A673 (cell line): ENCODE data around the gene ATP6V1C2. TPM values are rescaled to one million over a fixed set of nuclear protein-coding genes. Genes with fewer than 3 reads are reported as not detected.

Experiments used
- BruUV-seq: library from RNA; stranded (reverse); fragments of 400-500 nt; replicated peaks from 2 replicates; lab custom pipeline; 2021; lab: Mats Ljungman, UMichigan
- CTCF ChIA-PET: fragments of 300-600 bp; sonication (Branson Sonifier 250); formaldehyde crosslinking; loops from one replicate; lab custom pipeline; 2022; ENCODE audit warnings: antibody characterized with exemption; lab: Charles Lee
- POLR2A ChIA-PET: fragments of 300-600 bp; sonication (Branson Sonifier 250); formaldehyde crosslinking; loops from one replicate; lab custom pipeline; 2022; ENCODE audit warnings: antibody characterized with exemption; ENCODE audit not compliant: low non-redundant PET; lab: Charles Lee
- DNase-seq: peaks from one replicate; pipeline ENCODE4 v3.0.0-alpha.2; 2015; ENCODE audit warnings: low spot score
- H3K27ac ChIP-seq: fragments of 200-600 bp; sonication (generic); 2 replicates; pipeline ENCODE4 v1.5.1; 2016; ENCODE audit warnings: mixed run types, low read depth, mild to moderate bottlenecking, mixed read lengths, antibody characterized with exemption, low read length; ENCODE audit not compliant: poor library complexity, severe bottlenecking
- H3K27me3 ChIP-seq: fragments of 200-600 bp; sonication (generic); replicated peaks from 2 replicates; pipeline ENCODE4 v1.6.1; 2017; ENCODE audit warnings: mixed run types, low read depth, mild to moderate bottlenecking, mixed read lengths, antibody characterized with exemption, low read length; ENCODE audit not compliant: insufficient read depth, poor library complexity
- H3K36me3 ChIP-seq: fragments of 200-600 bp; sonication (generic); 2 replicates; pipeline ENCODE4 v1.6.1; 2016; ENCODE audit warnings: mixed run types, mild to moderate bottlenecking, mixed read lengths, antibody characterized with exemption, low read length; ENCODE audit not compliant: insufficient read depth, poor library complexity, severe bottlenecking
- H3K4me1 ChIP-seq: fragments of 200-600 bp; sonication (generic); 2 replicates; pipeline ENCODE4 v1.6.1; 2017; ENCODE audit warnings: mixed run types, mild to moderate bottlenecking, mixed read lengths, antibody characterized with exemption, low read length; ENCODE audit not compliant: insufficient read depth, poor library complexity, severe bottlenecking
- H3K4me3 ChIP-seq: fragments of 200-600 bp; sonication (generic); 2 replicates; pipeline ENCODE4 v1.5.1; 2016; ENCODE audit warnings: low read depth, mixed run types, mild to moderate bottlenecking, mixed read lengths, low read length; ENCODE audit not compliant: poor library complexity, severe bottlenecking
- H3K9me3 ChIP-seq: fragments of 200-600 bp; sonication (generic); 2 replicates; pipeline ENCODE4 v1.6.1; 2016; ENCODE audit warnings: mixed run types, low read depth, mild to moderate bottlenecking, mixed read lengths, antibody characterized with exemption, low read length; ENCODE audit not compliant: poor library complexity, severe bottlenecking
- EZH2 ChIP-seq: fragments of 200-600 bp; sonication (generic); IDR thresholded peaks from 2 replicates; pipeline ENCODE4 v1.6.1; 2017; ENCODE audit warnings: borderline replicate concordance, low read depth, mild to moderate bottlenecking, mixed read lengths, antibody characterized with exemption, low read length; ENCODE audit not compliant: poor library complexity, severe bottlenecking
- intact Hi-C: fragments of 100-400 bp; cut with micrococcal nuclease; formaldehyde crosslinking; loops from one replicate; pipeline ENCODE4 v1.10.0; 2022; ENCODE audit not compliant: unreplicated experiment
- total RNA-seq: library from RNA; stranded (reverse); gene quantifications from 2 replicates; pipeline ENCODE4 v1.2.3, GENCODE V29; 2021
- TF ChIP-seq, protein P1 (sequence below): fragments of 300-800, 200-600 bp; sonication (generic); conservative IDR thresholded peaks from 2 replicates; pipeline ENCODE4 v1.5.1; 2017; ENCODE audit warnings: low read depth, mild to moderate bottlenecking, antibody characterized with exemption, low read length, moderate library complexity, mixed read lengths

Gene ATP6V1C2
- total RNA-seq, 1 experiment from 2014 or later, result not detected

DNA sequence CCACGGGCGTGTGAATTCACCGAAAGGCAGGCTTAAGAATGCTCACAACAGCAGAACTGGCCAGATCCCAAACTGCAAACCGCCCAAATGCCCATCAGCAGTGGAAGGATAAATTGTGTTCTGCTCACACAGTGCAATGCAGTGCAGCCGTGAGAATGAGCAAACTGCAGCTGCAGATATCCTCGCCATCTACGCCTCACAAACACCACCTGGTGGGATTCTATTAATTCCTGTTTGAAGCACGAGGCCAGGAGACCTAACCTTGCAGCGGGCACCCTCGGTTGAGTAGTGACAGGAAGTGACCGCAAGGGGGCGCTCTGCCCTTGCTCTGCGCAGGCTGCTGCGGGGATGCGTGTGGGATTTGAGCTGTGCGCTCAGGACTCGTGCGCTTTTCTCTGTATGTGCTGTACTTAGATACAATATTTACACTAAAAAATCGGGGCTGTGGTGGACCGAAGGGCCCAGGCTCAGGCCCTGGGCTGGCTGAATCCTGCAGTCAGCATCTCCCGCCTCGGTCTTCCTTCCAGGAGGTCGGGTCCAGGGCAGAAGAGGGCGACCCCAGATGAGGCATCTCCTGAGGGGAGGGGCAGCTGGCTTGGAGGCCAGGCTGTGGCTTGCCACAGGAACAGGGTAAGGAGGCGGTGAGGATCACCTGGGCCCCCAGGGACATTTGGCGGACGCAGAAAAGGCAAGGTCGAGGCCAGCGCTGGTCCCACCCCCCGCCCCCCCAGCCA lies 110.9 kb downstream of the ATP6V1C2 start:
- H3K27ac ChIP-seq, result no peak overlapping the region
- no peaks in the 10 kb centered on the region for H3K4me1 ChIP-seq
- peak; percentile 86 for DNase-seq
- H3K36me3 ChIP-seq, result no peaks in the 10 kb centered on the region
- no peak overlapping the region for H3K4me3 ChIP-seq
- CTCF ChIA-PET, result interaction anchor here (0.5 to 1.7 kb wide), 21 partner anchors 12 to 750 kb away, joined by 3 to 35 read pairs (median 4); partner anchors contain the start of genes KCNF1, PDIA6 and SLC66A3
- POLR2A ChIA-PET, result no interaction called here
- H3K9me3 ChIP-seq, result no peaks in the 10 kb centered on the region
- peaks cover 2% of the 10 kb centered on the region for H3K27me3 ChIP-seq
- TF ChIP-seq EZH2, result no peak
- TF ChIP-seq, protein P1, sequence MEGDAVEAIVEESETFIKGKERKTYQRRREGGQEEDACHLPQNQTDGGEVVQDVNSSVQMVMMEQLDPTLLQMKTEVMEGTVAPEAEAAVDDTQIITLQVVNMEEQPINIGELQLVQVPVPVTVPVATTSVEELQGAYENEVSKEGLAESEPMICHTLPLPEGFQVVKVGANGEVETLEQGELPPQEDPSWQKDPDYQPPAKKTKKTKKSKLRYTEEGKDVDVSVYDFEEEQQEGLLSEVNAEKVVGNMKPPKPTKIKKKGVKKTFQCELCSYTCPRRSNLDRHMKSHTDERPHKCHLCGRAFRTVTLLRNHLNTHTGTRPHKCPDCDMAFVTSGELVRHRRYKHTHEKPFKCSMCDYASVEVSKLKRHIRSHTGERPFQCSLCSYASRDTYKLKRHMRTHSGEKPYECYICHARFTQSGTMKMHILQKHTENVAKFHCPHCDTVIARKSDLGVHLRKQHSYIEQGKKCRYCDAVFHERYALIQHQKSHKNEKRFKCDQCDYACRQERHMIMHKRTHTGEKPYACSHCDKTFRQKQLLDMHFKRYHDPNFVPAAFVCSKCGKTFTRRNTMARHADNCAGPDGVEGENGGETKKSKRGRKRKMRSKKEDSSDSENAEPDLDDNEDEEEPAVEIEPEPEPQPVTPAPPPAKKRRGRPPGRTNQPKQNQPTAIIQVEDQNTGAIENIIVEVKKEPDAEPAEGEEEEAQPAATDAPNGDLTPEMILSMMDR, result peak; percentile 98
- intact Hi-C loops, result loop anchor here (1.0 to 10.0 kb wide), 4 partner anchors 80 to 752 kb away; partner anchors contain the start of gene KCNF1
- BruUV-seq, result no TSS peak

DNA sequence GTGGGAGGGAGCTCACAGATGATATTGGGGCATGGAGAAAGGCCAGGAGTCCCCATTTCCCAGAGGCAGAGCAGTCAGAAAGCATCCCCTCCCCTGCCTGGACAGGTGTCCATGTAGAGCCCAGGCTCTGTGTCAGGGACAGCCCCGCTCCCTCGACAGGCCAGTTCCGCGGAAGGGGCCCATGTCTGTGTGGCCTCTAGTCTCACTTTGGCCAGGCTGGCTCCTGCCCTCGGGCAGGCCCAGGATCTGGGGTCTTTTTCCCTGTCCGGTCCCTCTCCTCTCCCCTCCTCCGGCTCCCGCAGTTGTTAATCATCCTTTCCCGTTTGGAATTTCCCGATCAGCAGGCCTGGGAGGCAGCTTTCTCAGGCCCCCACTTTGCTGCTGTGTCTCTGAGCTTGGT lies 111.6 kb downstream of the ATP6V1C2 start:
- TF ChIP-seq, protein P1, result no peak
- no peak for TF ChIP-seq EZH2
- no TSS peak for BruUV-seq
- ChIA-PET CTCF (interaction anchor here (0.5 to 1.7 kb wide), 21 partner anchors 12 to 750 kb away, joined by 3 to 35 read pairs (median 4); partner anchors contain the start of genes KCNF1, PDIA6 and SLC66A3), POLR2A (no interaction called here)
- Histone ChIP-seq H3K36me3 (no peaks in the 10 kb centered on the region), H3K9me3 (no peaks in the 10 kb centered on the region), H3K27ac (no peak overlapping the region), H3K4me1 (no peaks in the 10 kb centered on the region), H3K27me3 (peaks cover 2% of the 10 kb centered on the region), H3K4me3 (no peak overlapping the region)
- intact Hi-C loops, result loop anchor here (2.0 to 10.0 kb wide), 3 partner anchors 79 to 752 kb away; partner anchors contain the start of gene KCNF1
- no peak for DNase-seq

DNA sequence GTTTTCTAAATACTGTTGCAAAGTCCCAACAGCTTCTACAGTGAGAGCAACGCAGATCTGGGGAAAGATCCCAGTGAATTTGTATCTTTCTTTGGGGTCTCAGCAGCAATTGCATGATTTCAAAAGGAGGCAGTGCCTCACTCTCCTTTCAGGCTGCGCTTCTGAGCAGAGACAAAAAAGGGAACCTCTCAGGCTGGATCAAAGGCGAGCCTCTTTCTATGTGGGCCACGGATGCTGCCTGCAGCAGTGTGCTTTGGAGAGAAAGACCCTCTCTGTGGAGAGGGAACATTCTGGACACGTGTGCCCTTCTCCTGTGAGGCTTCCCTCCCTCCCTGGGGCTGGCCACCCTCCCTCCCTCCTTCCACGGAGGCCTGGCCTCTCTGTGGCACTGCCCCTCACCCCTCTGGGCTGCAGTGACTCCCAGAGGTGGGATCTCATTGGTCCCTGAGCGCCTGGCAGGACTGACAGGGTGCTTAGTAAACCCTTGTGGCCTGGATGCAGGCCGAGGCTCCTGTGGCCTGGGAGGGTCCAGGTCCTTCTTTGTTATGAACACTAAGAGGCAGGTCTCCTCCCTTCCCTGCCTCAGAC lies 112.7 kb downstream of the ATP6V1C2 start:
- H3K27ac ChIP-seq, result no peak overlapping the region
- H3K4me3 ChIP-seq, result no peak overlapping the region
- peaks cover 2% of the 10 kb centered on the region for H3K27me3 ChIP-seq
- no peak for TF ChIP-seq EZH2
- TF ChIP-seq, protein P1, result no peak
- CTCF ChIA-PET, result interaction anchor here (0.6 kb wide), 1 partner anchor 400 kb away, joined by 3 read pairs; no protein-coding TSS in a partner anchor
- intact Hi-C loops, result loop anchor here (5.0 to 10.0 kb wide), 2 partner anchors 78 to 611 kb away; partner anchors contain the start of gene KCNF1
- no TSS peak for BruUV-seq
- POLR2A ChIA-PET, result no interaction called here
- no peaks in the 10 kb centered on the region for H3K4me1 ChIP-seq
- no peaks in the 10 kb centered on the region for H3K36me3 ChIP-seq
- no peaks in the 10 kb centered on the region for H3K9me3 ChIP-seq
- DNase-seq, result no peak

Other genes starting within 250 kb of the ATP6V1C2 start
- 43.7 and 47.1 TPM in 2 replicates for gene NOL10, start 31.7 kb upstream of the ATP6V1C2 start, total RNA-seq
- 314 and 316 TPM in 2 replicates for gene PDIA6, start 91.2 kb downstream of the ATP6V1C2 start, total RNA-seq
- 0.32 and 0.70 TPM in 2 replicates for gene KCNF1, start 190.3 kb downstream of the ATP6V1C2 start, total RNA-seq